H9 (cell line): ENCODE measurements around the gene DLL3. TPM values are rescaled to one million over a fixed set of nuclear protein-coding genes. Genes with fewer than 3 reads are reported as not detected.

Experiments
- DNase-seq: peaks from one replicate; pipeline ENCODE4 v3.0.0-alpha.2; 2017
- H2AFZ ChIP-seq: one replicate; pipeline ENCODE4 v1.6.1; 2013; ENCODE audit warnings: mild to moderate bottlenecking, low read length, control low read depth, moderate library complexity
- H2AK5ac ChIP-seq: 2 replicates; pipeline ENCODE4 v1.6.1; 2013; ENCODE audit warnings: low read length, control low read depth, mixed read lengths; ENCODE audit not compliant: insufficient read length
- H2BK120ac ChIP-seq: one replicate; pipeline ENCODE4 v1.6.1; 2013; ENCODE audit warnings: low read depth, mild to moderate bottlenecking, low read length, control low read depth, inconsistent platforms; ENCODE audit not compliant: poor library complexity, severe bottlenecking
- H2BK12ac ChIP-seq: 2 replicates; pipeline ENCODE4 v1.6.1; 2013; ENCODE audit warnings: low read length, control low read depth, mixed read lengths, low read depth; ENCODE audit not compliant: insufficient read length
- H2BK15ac ChIP-seq: 2 replicates; pipeline ENCODE4 v1.6.1; 2013; ENCODE audit warnings: low read depth, low read length, control low read depth
- H2BK20ac ChIP-seq: one replicate; pipeline ENCODE4 v1.6.1; 2013; ENCODE audit warnings: low read depth, mild to moderate bottlenecking, low read length, control low read depth, inconsistent platforms; ENCODE audit not compliant: poor library complexity, severe bottlenecking
- H2BK5ac ChIP-seq: 2 replicates; pipeline ENCODE4 v1.6.1; 2013; ENCODE audit warnings: low read length, control low read depth, mixed read lengths; ENCODE audit not compliant: insufficient read length
- H3K14ac ChIP-seq: 2 replicates; pipeline ENCODE4 v1.6.1; 2013; ENCODE audit warnings: low read length, control low read depth; ENCODE audit not compliant: insufficient read depth
- H3K18ac ChIP-seq: 2 replicates; pipeline ENCODE4 v1.6.1; 2013; ENCODE audit warnings: low read depth, mild to moderate bottlenecking, mixed read lengths, low read length, control low read depth; ENCODE audit not compliant: insufficient read length
- H3K23ac ChIP-seq: 2 replicates; pipeline ENCODE4 v1.6.1; 2013; ENCODE audit warnings: low read length, control low read depth, mixed read lengths, low read depth; ENCODE audit not compliant: insufficient read length
- H3K23me2 ChIP-seq: 2 replicates; pipeline ENCODE4 v1.6.1; 2013; ENCODE audit warnings: low read depth, mild to moderate bottlenecking, mixed read lengths, low read length, control low read depth; ENCODE audit not compliant: insufficient read length, poor library complexity, severe bottlenecking
- H3K27ac ChIP-seq: 2 replicates; pipeline ENCODE4 v1.5.1; 2013; ENCODE audit warnings: low read length, control low read depth, mixed read lengths, low read depth; ENCODE audit not compliant: insufficient read length
- H3K27me3 ChIP-seq: 2 replicates; pipeline ENCODE4 v1.6.1; 2013; ENCODE audit warnings: low read length, control low read depth, inconsistent platforms; ENCODE audit not compliant: insufficient read depth
- H3K4ac ChIP-seq: 2 replicates; pipeline ENCODE4 v1.6.1; 2013; ENCODE audit warnings: low read depth, mild to moderate bottlenecking, control low read depth, inconsistent platforms, low read length, moderate library complexity
- H3K4me1 ChIP-seq: 2 replicates; pipeline ENCODE4 v1.6.1; 2013; ENCODE audit warnings: low read length, control low read depth, inconsistent platforms; ENCODE audit not compliant: insufficient read depth
- H3K4me2 ChIP-seq: 2 replicates; pipeline ENCODE4 v1.6.1; 2013; ENCODE audit warnings: low read length, control low read depth, mixed read lengths; ENCODE audit not compliant: insufficient read length, insufficient read depth
- H3K56ac ChIP-seq: 2 replicates; pipeline ENCODE4 v1.6.1; 2013; ENCODE audit warnings: low read depth, mild to moderate bottlenecking, mixed read lengths, low read length, control low read depth; ENCODE audit not compliant: insufficient read length
- H3K79me1 ChIP-seq: 2 replicates; pipeline ENCODE4 v1.6.1; 2013; ENCODE audit warnings: low read depth, mild to moderate bottlenecking, moderate library complexity, low read length, control low read depth, inconsistent platforms; ENCODE audit not compliant: insufficient read depth, poor library complexity, severe bottlenecking
- H3K79me2 ChIP-seq: 2 replicates; pipeline ENCODE4 v1.6.1; 2013; ENCODE audit warnings: low read length, control low read depth, inconsistent platforms; ENCODE audit not compliant: insufficient read depth
- H3K9ac ChIP-seq: 2 replicates; pipeline ENCODE4 v1.6.1; 2013; ENCODE audit warnings: low read length, control low read depth, mixed read lengths; ENCODE audit not compliant: insufficient read length; ENCODE audit errors: extremely low read depth
- H3K9me3 ChIP-seq: one replicate; pipeline ENCODE4 v1.6.1; 2013; ENCODE audit warnings: low read depth, low read length, inconsistent platforms; ENCODE audit not compliant: control insufficient read depth
- H3T11ph ChIP-seq: one replicate; pipeline ENCODE4 v1.6.1; 2013; ENCODE audit warnings: mild to moderate bottlenecking, low read length, control low read depth, inconsistent platforms
- H4K20me1 ChIP-seq: one replicate; pipeline ENCODE4 v1.6.1; 2013; ENCODE audit not compliant: control insufficient read depth, insufficient read length, insufficient read depth
- H4K5ac ChIP-seq: 2 replicates; pipeline ENCODE4 v1.6.1; 2013; ENCODE audit warnings: low read depth, mild to moderate bottlenecking, mixed read lengths, low read length, control low read depth; ENCODE audit not compliant: insufficient read length
- H4K8ac ChIP-seq: replicated peaks from 2 replicates; pipeline ENCODE4 v1.6.1; 2013; ENCODE audit warnings: low read length, control low read depth, mixed read lengths, low read depth; ENCODE audit not compliant: insufficient read length
- H4K91ac ChIP-seq: 2 replicates; pipeline ENCODE4 v1.6.1; 2013; ENCODE audit warnings: low read depth, mild to moderate bottlenecking, moderate library complexity, mixed read lengths, low read length, control low read depth; ENCODE audit not compliant: insufficient read length
- H3K27ac Mint-ChIP-seq, 3 experiments: 2 replicates in 2 of 3; 3 replicates in 1 of 3; pipeline ENCODE4 v1.8.0; 2020 to 2021; ENCODE audit warnings: mixed read lengths in 3 of 3, mild to moderate bottlenecking in 1 of 3, moderate library complexity in 1 of 3
- H3K27me3 Mint-ChIP-seq: 2 replicates; pipeline ENCODE4 v1.8.0; 2021; ENCODE audit warnings: low read depth, mild to moderate bottlenecking, moderate library complexity, mixed read lengths
- H3K36me3 Mint-ChIP-seq, 3 experiments: 2 replicates in 2 of 3; 3 replicates in 1 of 3; pipeline ENCODE4 v1.8.0; 2020 to 2021; ENCODE audit warnings: low read depth in 3 of 3, mixed read lengths in 3 of 3; ENCODE audit not compliant: insufficient read depth in 1 of 3
- H3K4me1 Mint-ChIP-seq, 2 experiments: 2 replicates each; pipeline ENCODE4 v1.8.0; 2020; ENCODE audit warnings: mixed read lengths in 2 of 2
- H3K4me3 Mint-ChIP-seq, 2 experiments: 2 replicates in 1 of 2; 3 replicates in 1 of 2; pipeline ENCODE4 v1.8.0; 2020 to 2021; ENCODE audit warnings: mild to moderate bottlenecking in 2 of 2, mixed read lengths in 2 of 2, moderate library complexity in 1 of 2
- H3K9me3 Mint-ChIP-seq, 2 experiments: 2 replicates in 1 of 2; 3 replicates in 1 of 2; pipeline ENCODE4 v1.8.0; 2020; ENCODE audit warnings: mild to moderate bottlenecking in 2 of 2, mixed read lengths in 2 of 2, moderate library complexity in 1 of 2
- WGBS: extraction: QIAGEN DNeasy Blood & Tissue Kit; methylation state at CpG from one replicate; pipeline ENCODE4 v1.1.7; 2013; ENCODE audit warnings: missing lambda C conversion rate, low lambda C conversion rate, mixed read lengths; ENCODE audit not compliant: insufficient read length; ENCODE audit errors: extremely low coverage; 5-methylcytosine and 5-hydroxymethylcytosine counted together
- total RNA-seq: library from RNA; stranded (reverse); gene quantifications from 2 replicates; pipeline ENCODE4 v1.2.1, GENCODE V29; 2021
- TF ChIP-seq, protein P1 (sequence below): fragments of 200-600 bp; sonication (generic); conservative IDR thresholded peaks from 3 replicates; pipeline ENCODE4 v1.8.0; 2021; ENCODE audit warnings: antibody characterized with exemption, mild to moderate bottlenecking

The DLL3 gene
- total RNA-seq, 1 experiment from 2014 or later, result 2.5 TPM

DNA sequence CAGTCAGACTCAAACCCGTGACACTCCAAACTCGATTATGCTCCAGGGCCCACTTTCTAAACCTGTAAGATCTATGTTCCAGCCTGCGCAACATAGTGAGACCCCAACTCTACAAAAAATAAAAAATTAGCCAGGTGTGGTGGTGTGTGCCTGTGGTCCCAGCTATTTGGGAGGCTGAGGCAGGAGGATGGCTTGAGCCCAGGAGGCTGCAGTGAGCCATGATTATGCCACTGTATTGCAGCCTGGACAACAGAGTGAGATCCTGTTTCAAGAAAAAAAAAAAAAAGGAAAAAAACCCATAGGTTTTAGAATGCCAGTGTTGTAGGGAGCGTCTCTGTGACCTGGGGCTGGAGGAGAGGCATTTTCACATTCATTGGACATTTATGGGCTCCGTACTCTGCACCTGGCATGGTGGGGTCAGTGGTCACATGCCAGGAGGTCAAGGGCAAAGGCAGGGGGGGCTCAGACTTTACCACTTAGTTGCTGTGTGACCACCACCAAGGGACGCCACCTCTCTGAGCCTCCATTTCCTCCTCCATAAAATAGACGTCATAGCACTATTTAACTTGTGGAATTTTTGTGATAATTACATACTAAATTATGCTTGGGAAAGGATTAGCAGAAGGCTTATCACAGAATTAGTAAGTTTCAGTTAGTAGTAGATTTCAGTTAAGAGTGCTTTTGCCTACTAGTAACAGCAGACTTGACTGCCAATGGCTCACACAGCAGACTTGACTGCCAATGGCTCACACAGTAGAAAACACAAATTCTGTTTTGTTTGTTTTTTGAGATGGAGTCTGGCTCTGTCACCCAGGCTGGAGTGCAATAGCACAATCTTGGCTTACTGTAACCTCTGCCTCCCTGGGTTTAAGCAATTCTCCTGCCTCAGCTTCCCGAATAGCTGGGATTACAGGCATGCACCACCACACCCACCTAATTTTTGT, 22.1 kb downstream of the DLL3 start:
- Histone ChIP-seq H3K23ac (no peak overlapping the region), H4K8ac (no peak overlapping the region), H3K4ac (no peak overlapping the region), H3T11ph (no peak overlapping the region), H2BK120ac (no peak overlapping the region), H2BK15ac (no peak overlapping the region), H3K14ac (no peak overlapping the region), H3K27ac (no peak overlapping the region), H3K56ac (no peak overlapping the region), H2BK20ac (no peak overlapping the region), H3K23me2 (peaks cover 6% of the 10 kb centered on the region), H3K4me1 (peaks cover 3% of the 10 kb centered on the region; the same call in 1 of the 2 replicates), H2AFZ (no peak overlapping the region), H3K4me2 (no peak overlapping the region), H3K79me2 (no peaks in the 10 kb centered on the region; the same call in 1 of the 2 replicates), H2BK12ac (no peak overlapping the region), H4K91ac (no peak overlapping the region), H3K18ac (no peak overlapping the region), H4K5ac (no peak overlapping the region), H3K27me3 (no peaks in the 10 kb centered on the region), H3K79me1 (peaks cover 4% of the 10 kb centered on the region), H2AK5ac (no peak overlapping the region), H2BK5ac (no peak overlapping the region), H3K9me3 (no peaks in the 10 kb centered on the region), H3K9ac (no peak overlapping the region), H4K20me1 (no peaks in the 10 kb centered on the region)
- Mint-ChIP-seq H3K27me3 (peaks cover 12% of the 10 kb centered on the region), H3K4me3 (no peak overlapping the region), H3K4me1 (peaks cover 23 to 24% of the 10 kb centered on the region in 2 experiments), H3K27ac (no peak overlapping the region), H3K9me3 (no peaks in the 10 kb centered on the region; a peak in 1 of 5 replicates), H3K36me3 (peaks cover 15 to 31% (median 27%) of the 10 kb centered on the region in 3 experiments; a peak in 6 of 7 replicates)
- TF ChIP-seq, protein P1, sequence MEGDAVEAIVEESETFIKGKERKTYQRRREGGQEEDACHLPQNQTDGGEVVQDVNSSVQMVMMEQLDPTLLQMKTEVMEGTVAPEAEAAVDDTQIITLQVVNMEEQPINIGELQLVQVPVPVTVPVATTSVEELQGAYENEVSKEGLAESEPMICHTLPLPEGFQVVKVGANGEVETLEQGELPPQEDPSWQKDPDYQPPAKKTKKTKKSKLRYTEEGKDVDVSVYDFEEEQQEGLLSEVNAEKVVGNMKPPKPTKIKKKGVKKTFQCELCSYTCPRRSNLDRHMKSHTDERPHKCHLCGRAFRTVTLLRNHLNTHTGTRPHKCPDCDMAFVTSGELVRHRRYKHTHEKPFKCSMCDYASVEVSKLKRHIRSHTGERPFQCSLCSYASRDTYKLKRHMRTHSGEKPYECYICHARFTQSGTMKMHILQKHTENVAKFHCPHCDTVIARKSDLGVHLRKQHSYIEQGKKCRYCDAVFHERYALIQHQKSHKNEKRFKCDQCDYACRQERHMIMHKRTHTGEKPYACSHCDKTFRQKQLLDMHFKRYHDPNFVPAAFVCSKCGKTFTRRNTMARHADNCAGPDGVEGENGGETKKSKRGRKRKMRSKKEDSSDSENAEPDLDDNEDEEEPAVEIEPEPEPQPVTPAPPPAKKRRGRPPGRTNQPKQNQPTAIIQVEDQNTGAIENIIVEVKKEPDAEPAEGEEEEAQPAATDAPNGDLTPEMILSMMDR, result no peak
- no peak for DNase-seq
- WGBS, result no CpG with 5 or more reads among the region's 8 CpGs
